ENCODE measurements around the gene MFAP2.

DNA sequence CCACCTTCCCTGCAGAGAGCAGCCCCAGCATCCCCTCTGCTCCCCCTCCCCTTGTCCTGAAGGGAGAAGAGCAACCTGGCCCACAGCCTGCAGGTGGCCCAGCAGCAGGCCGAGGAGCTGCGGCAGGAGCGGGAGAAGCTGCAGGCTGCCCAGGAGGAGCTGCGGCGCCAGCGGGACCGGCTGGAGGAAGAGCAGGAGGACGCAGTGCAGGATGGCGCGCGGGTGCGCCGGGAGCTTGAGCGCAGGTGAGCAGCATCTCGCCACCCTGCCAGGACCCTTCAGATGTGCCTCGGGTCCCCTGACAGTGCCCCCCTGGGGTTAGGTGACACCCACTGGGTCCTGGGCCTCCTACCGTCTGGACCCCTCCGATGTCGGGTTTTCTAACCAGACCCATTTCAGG lies 36.4 kb downstream of the MFAP2 start:
- TF ChIP-seq POLR2A (IDR thresholded peaks at IDR 0.05) (no peak), POLR2AphosphoS5 (IDR thresholded peaks at IDR 0.05) (no peak), EP300 (IDR thresholded peaks at IDR 0.05; ENCODE audit: low read depth) (no peak)
- TF ChIP-seq, protein P1, sequence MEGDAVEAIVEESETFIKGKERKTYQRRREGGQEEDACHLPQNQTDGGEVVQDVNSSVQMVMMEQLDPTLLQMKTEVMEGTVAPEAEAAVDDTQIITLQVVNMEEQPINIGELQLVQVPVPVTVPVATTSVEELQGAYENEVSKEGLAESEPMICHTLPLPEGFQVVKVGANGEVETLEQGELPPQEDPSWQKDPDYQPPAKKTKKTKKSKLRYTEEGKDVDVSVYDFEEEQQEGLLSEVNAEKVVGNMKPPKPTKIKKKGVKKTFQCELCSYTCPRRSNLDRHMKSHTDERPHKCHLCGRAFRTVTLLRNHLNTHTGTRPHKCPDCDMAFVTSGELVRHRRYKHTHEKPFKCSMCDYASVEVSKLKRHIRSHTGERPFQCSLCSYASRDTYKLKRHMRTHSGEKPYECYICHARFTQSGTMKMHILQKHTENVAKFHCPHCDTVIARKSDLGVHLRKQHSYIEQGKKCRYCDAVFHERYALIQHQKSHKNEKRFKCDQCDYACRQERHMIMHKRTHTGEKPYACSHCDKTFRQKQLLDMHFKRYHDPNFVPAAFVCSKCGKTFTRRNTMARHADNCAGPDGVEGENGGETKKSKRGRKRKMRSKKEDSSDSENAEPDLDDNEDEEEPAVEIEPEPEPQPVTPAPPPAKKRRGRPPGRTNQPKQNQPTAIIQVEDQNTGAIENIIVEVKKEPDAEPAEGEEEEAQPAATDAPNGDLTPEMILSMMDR (IDR thresholded peaks at IDR 0.05): no peak
